Measurements from ENCODE around the gene APOBEC4.

DNA sequence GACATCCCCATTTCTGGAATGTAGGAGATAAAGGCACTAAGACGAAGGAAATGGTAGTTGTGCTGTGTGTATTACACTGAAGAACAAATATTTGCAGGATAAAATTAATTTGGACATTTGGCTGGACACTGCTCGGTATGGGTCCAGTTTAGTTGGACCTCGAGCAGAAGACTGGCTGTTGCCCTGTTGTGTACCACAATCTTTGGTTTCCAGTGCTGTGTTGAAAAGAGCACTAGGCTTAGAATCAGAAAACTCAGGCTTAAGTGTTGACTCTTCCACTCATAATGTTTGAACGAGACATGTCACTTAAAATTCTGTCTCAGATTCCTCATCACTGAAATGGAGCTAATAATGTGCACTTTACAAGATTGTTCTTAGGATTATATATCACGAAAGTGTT, 16.3 kb downstream of the APOBEC4 start:
- TF ChIP-seq, protein P1, sequence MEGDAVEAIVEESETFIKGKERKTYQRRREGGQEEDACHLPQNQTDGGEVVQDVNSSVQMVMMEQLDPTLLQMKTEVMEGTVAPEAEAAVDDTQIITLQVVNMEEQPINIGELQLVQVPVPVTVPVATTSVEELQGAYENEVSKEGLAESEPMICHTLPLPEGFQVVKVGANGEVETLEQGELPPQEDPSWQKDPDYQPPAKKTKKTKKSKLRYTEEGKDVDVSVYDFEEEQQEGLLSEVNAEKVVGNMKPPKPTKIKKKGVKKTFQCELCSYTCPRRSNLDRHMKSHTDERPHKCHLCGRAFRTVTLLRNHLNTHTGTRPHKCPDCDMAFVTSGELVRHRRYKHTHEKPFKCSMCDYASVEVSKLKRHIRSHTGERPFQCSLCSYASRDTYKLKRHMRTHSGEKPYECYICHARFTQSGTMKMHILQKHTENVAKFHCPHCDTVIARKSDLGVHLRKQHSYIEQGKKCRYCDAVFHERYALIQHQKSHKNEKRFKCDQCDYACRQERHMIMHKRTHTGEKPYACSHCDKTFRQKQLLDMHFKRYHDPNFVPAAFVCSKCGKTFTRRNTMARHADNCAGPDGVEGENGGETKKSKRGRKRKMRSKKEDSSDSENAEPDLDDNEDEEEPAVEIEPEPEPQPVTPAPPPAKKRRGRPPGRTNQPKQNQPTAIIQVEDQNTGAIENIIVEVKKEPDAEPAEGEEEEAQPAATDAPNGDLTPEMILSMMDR (IDR thresholded peaks at IDR 0.05): no peak
- no peak for TF ChIP-seq POLR2AphosphoS5 (IDR thresholded peaks at IDR 0.05)
- no peak for TF ChIP-seq POLR2A (IDR thresholded peaks at IDR 0.05)
